AG10803 (cell line): Measurements from ENCODE around the gene PUM2.
A peak's percentile ranks its signal among the peaks of the same experiment; 100 is the strongest.
"Not testable (repeated sequence)": the region's sequence is repeated elsewhere in the genome, so short reads cannot be mapped to it uniquely, and the experiment has no call there.

ENCODE experiments used
- DNase-seq: peaks from one replicate; pipeline ENCODE4 v3.0.0; 2010; ENCODE audit warnings: low read depth
- H3K4me3 ChIP-seq: 2 replicates; pipeline ENCODE4 v1.5.1; 2011; ENCODE audit warnings: mild to moderate bottlenecking, low read length, control low read depth
- CTCF ChIP-seq: conservative IDR thresholded peaks from 2 replicates; pipeline ENCODE4 v1.5.1; 2011; ENCODE audit warnings: mild to moderate bottlenecking, low read length, control low read depth, inconsistent platforms

Gene PUM2

GRCh38 chr2:20368706-20369105 is 18.1 kb upstream of the PUM2 start:
- no peak for TF ChIP-seq CTCF
- DNase-seq = no peak
- H3K4me3 ChIP-seq = no peak overlapping the region

- DNase-seq, H3K4me3 ChIP-seq: not testable (repeated sequence)
Measured at GRCh38 chr2:20367929-20368328, 17.3 kb upstream of the PUM2 start.

- TF ChIP-seq CTCF = no peak
- no peak for DNase-seq
- H3K4me3 ChIP-seq = no peak overlapping the region
Measured at GRCh38 chr2:20366672-20367116, 16.1 kb upstream of the PUM2 start.

- H3K4me3 ChIP-seq = no peak overlapping the region
- no peak for TF ChIP-seq CTCF
- DNase-seq = peak; percentile 67
Measured at GRCh38 chr2:20365249-20365817, 14.7 kb upstream of the PUM2 start.

GRCh38 chr2:20363578-20363977 is 12.9 kb upstream of the PUM2 start:
- no peak for TF ChIP-seq CTCF
- H3K4me3 ChIP-seq = no peak overlapping the region
- DNase-seq = no peak

GRCh38 chr2:20362701-20363435 is 12.2 kb upstream of the PUM2 start:
- DNase-seq = no peak
- no peak for TF ChIP-seq CTCF
- H3K4me3 ChIP-seq = no peak overlapping the region

- no peak for TF ChIP-seq CTCF
- no peak for DNase-seq
- H3K4me3 ChIP-seq = no peak overlapping the region
Measured at GRCh38 chr2:20361893-20362292, 11.2 kb upstream of the PUM2 start.

- no peak overlapping the region for H3K4me3 ChIP-seq
- DNase-seq = no peak
- TF ChIP-seq CTCF = no peak
Measured at GRCh38 chr2:20359096-20359495, 8.5 kb upstream of the PUM2 start.
